M059J (cell line): ENCODE results near the gene METTL13. TPM values are rescaled to one million over a fixed set of nuclear protein-coding genes. Genes with fewer than 3 reads are reported as not detected.

Source experiments
- total RNA-seq: library from RNA; depleted of rRNA; stranded (reverse); fragments of >200 nt; shearing (Covaris generic); gene quantifications from 2 replicates; pipeline ENCODE4 v1.2.3, GENCODE V29; 2014; rRNA removed

METTL13 gene
- total RNA-seq, 1 experiment from 2014 or later: 27.9 TPM

Other genes starting within 250 kb of the METTL13 start
- gene MYOCOS, start 159.4 kb upstream of the METTL13 start, total RNA-seq: not detected in 2 replicates
- gene MYOC, start 129.0 kb upstream of the METTL13 start, total RNA-seq: not detected in 2 replicates
- 11.4 and 12.4 TPM in 2 replicates for gene VAMP4, start 39.6 kb upstream of the METTL13 start, total RNA-seq
- 2.1 and 3.1 TPM in 2 replicates for gene DNM3, start 59.8 kb downstream of the METTL13 start, total RNA-seq